A549 (cell line): ENCODE measurements around the gene IFIT1. TPM values are rescaled to one million over a fixed set of nuclear protein-coding genes. Genes with fewer than 3 reads are reported as not detected.

Source experiments
- CBX2 ChIP-seq: fragments of 200-600 bp; sonication (generic); IDR thresholded peaks from 2 replicates; pipeline ENCODE4 v1.6.1; 2016; ENCODE audit warnings: low read depth, mild to moderate bottlenecking, borderline replicate concordance
- CBX8 ChIP-seq: fragments of 200-600 bp; sonication (generic); IDR thresholded peaks from 2 replicates; pipeline ENCODE4 v1.6.1; 2016
- CEBPB ChIP-seq, 2 experiments: fragments of >200 bp in 1 of 2; sonication (Bioruptor Twin) in 1 of 2; formaldehyde crosslinking in 1 of 2; IDR thresholded peaks; 2 replicates each; pipeline ENCODE4 v1.6.1; 2012 to 2016
- CHD2 ChIP-seq: fragments of 150-350 bp; IDR thresholded peaks from 2 replicates; pipeline ENCODE4 v1.6.1; 2014; ENCODE audit warnings: low read length; ENCODE audit not compliant: partially characterized antibody
- E2F6 ChIP-seq: IDR thresholded peaks from 2 replicates; pipeline ENCODE4 v1.6.1; 2012; ENCODE audit warnings: low read depth, borderline replicate concordance
- EHMT2 ChIP-seq: fragments of 200-600 bp; sonication (generic); IDR thresholded peaks from 2 replicates; pipeline ENCODE4 v1.6.1; 2016; ENCODE audit warnings: antibody characterized with exemption, low read depth, mild to moderate bottlenecking, moderate library complexity
- EP300 ChIP-seq, 2 experiments: fragments of >200 bp; sonication (Bioruptor Twin); formaldehyde crosslinking; IDR thresholded peaks; 2 replicates in 1 of 2; 3 replicates in 1 of 2; pipeline ENCODE4 v1.6.1; 2016 to 2017
- FOXS1 ChIP-seq: fragments of 250-450 bp; sonication (Bioruptor Pico); IDR thresholded peaks from 2 replicates; pipeline ENCODE4 v1.5.0; 2020; ENCODE audit warnings: mild to moderate bottlenecking, moderate library complexity
- HMGXB4 ChIP-seq: fragments of 250-450 bp; sonication (Bioruptor Pico); IDR thresholded peaks from 2 replicates; pipeline ENCODE4 v1.5.0; 2021; ENCODE audit warnings: mild to moderate bottlenecking, moderate library complexity, borderline replicate concordance
- HOXA7 ChIP-seq: fragments of 250-450 bp; sonication (Bioruptor Pico); IDR thresholded peaks from 2 replicates; pipeline ENCODE4 v1.5.0; 2020; ENCODE audit warnings: mild to moderate bottlenecking, moderate library complexity
- HOXB13 ChIP-seq: fragments of 250-450 bp; sonication (Bioruptor Pico); IDR thresholded peaks from 2 replicates; pipeline ENCODE4 v1.5.0; 2020; ENCODE audit warnings: low read depth, mild to moderate bottlenecking, moderate library complexity
- HOXB5 ChIP-seq: fragments of 250-450 bp; sonication (Bioruptor Pico); IDR thresholded peaks from 2 replicates; pipeline ENCODE4 v1.5.0; 2020; ENCODE audit warnings: mild to moderate bottlenecking, moderate library complexity
- KDM1A ChIP-seq: fragments of 200-600 bp; sonication (generic); IDR thresholded peaks from 2 replicates; pipeline ENCODE4 v1.6.1; 2016; ENCODE audit warnings: low read depth, mild to moderate bottlenecking
- KDM5A ChIP-seq: fragments of 200-600 bp; sonication (generic); IDR thresholded peaks from 2 replicates; pipeline ENCODE4 v1.6.1; 2016; ENCODE audit warnings: antibody characterized with exemption, mild to moderate bottlenecking
- MAFK ChIP-seq: fragments of 450-650 bp; IDR thresholded peaks from 2 replicates; pipeline ENCODE4 v1.6.1; 2014; ENCODE audit not compliant: partially characterized antibody
- MYC ChIP-seq: IDR thresholded peaks from 2 replicates; pipeline ENCODE4 v1.6.1; 2012; ENCODE audit warnings: mild to moderate bottlenecking, inconsistent platforms, low read length, improper control_type of control experiment, borderline replicate concordance
- NPAS2 ChIP-seq: fragments of 250-450 bp; sonication (Bioruptor Pico); IDR thresholded peaks from 2 replicates; pipeline ENCODE4 v1.8.0; 2022; ENCODE audit warnings: mild to moderate bottlenecking, moderate library complexity, borderline replicate concordance
- NR3C1 ChIP-seq: fragments of >200 bp; sonication (Bioruptor Twin); formaldehyde crosslinking; IDR thresholded peaks from 3 replicates; pipeline ENCODE4 v1.6.1; 2017
- PBX3 ChIP-seq: IDR thresholded peaks from 2 replicates; pipeline ENCODE4 v1.6.1; 2012
- PHF8 ChIP-seq: fragments of 200-600 bp; sonication (generic); IDR thresholded peaks from 2 replicates; pipeline ENCODE4 v1.6.1; 2016; ENCODE audit warnings: low read depth, mild to moderate bottlenecking, antibody characterized with exemption, moderate library complexity, borderline replicate concordance
- POLR2A ChIP-seq: IDR thresholded peaks from 2 replicates; pipeline ENCODE4 v1.6.1; 2012; ENCODE audit warnings: mild to moderate bottlenecking, low read length
- RAD21 ChIP-seq, 2 experiments: fragments of >200 bp in 1 of 2; sonication (Bioruptor Twin) in 1 of 2; formaldehyde crosslinking in 1 of 2; IDR thresholded peaks in 1 of 2; conservative IDR thresholded peaks in 1 of 2; 2 replicates in 1 of 2; 3 replicates in 1 of 2; pipeline ENCODE4 v1.6.1; 2012 to 2018; ENCODE audit warnings: inconsistent platforms in 1 of 2
- RARB ChIP-seq: fragments of 250-450 bp; sonication (Bioruptor Pico); IDR thresholded peaks from 2 replicates; pipeline ENCODE4 v1.8.0; 2021; ENCODE audit warnings: mild to moderate bottlenecking, moderate library complexity
- RCOR1 ChIP-seq: fragments of 150-350 bp; IDR thresholded peaks from 2 replicates; pipeline ENCODE4 v1.6.1; 2014; ENCODE audit warnings: antibody characterized with exemption, low read length, low read depth
- REST ChIP-seq: fragments of 200-600 bp; sonication (generic); IDR thresholded peaks from 2 replicates; pipeline ENCODE4 v1.6.1; 2016; ENCODE audit warnings: antibody characterized with exemption, mild to moderate bottlenecking, moderate library complexity
- RNF2 ChIP-seq: fragments of 200-600 bp; sonication (generic); IDR thresholded peaks from 2 replicates; pipeline ENCODE4 v1.6.1; 2016; ENCODE audit warnings: low read depth, mild to moderate bottlenecking, antibody characterized with exemption, moderate library complexity, borderline replicate concordance
- SMC3 ChIP-seq: fragments of >200 bp; sonication (Bioruptor Twin); formaldehyde crosslinking; IDR thresholded peaks from 3 replicates; pipeline ENCODE4 v1.6.1; 2018; ENCODE audit warnings: inconsistent platforms
- SREBF2 ChIP-seq: fragments of 450-650 bp; IDR thresholded peaks from 2 replicates; pipeline ENCODE4 v1.6.1; 2014; ENCODE audit warnings: mild to moderate bottlenecking, moderate library complexity
- TP53 ChIP-seq: fragments of 250-450 bp; sonication (Bioruptor Pico); IDR thresholded peaks from 2 replicates; pipeline ENCODE4 v1.5.0; 2021; ENCODE audit warnings: mild to moderate bottlenecking, moderate library complexity
- USF2 ChIP-seq: fragments of 450-650 bp; IDR thresholded peaks from 2 replicates; pipeline ENCODE4 v1.6.1; 2014; ENCODE audit warnings: antibody characterized with exemption
- ZFP36 ChIP-seq: fragments of 450-650 bp; IDR thresholded peaks from 2 replicates; pipeline ENCODE4 v1.6.1; 2014; ENCODE audit warnings: borderline replicate concordance; ENCODE audit not compliant: partially characterized antibody
- ZNF302 ChIP-seq: fragments of 250-450 bp; sonication (Bioruptor Pico); IDR thresholded peaks from 2 replicates; pipeline ENCODE4 v1.9.0; 2021; ENCODE audit warnings: inconsistent platforms, mild to moderate bottlenecking, moderate library complexity
- ZSCAN20 ChIP-seq: fragments of 250-450 bp; sonication (Bioruptor Pico); IDR thresholded peaks from 2 replicates; pipeline ENCODE4 v1.8.0; 2022; ENCODE audit warnings: mild to moderate bottlenecking, moderate library complexity
- polyA plus RNA-seq, 4 experiments: library from polyadenylated mRNA; depleted of rRNA in 3 of 4; stranded (reverse); fragments of >200 nt; fragmentation: RNase III in 1 of 4; extraction: RNeasy Plus Mini Kit Qiagen cat#74134 plus additional on column Dnase treatment in 1 of 4; gene quantifications; 2 replicates in 3 of 4; 3 replicates in 1 of 4; pipeline ENCODE4 v1.2.3, GENCODE V29; 2011 to 2017

Gene IFIT1
- polyA plus RNA-seq, 2 of the 4 experiments (the other 2 are of a cell fraction) = 2.5 to 2.8 TPM

GRCh38 chr10:89414879-89415821 is 22.7 kb downstream of the IFIT1 start (continued):
- TF ChIP-seq RAD21 (conservative IDR thresholded peaks at IDR 0.05 in 1 of 2, IDR thresholded peaks at IDR 0.05 in 1 of 2) = 0 out of 5 replicates have a peak, but pooled peaks of 1 of the 2 experiments have one; percentile 7
- 0 out of 2 replicates have a peak, but pooled peaks have one; percentile 62 for TF ChIP-seq RNF2
- no peak for TF ChIP-seq EHMT2
- no peak for TF ChIP-seq PBX3
- TF ChIP-seq FOXS1 = no peak
- TF ChIP-seq HOXB13 = no peak
- TF ChIP-seq ZFP36 = no peak
- TF ChIP-seq SMC3 = no peak
- TF ChIP-seq EP300 (IDR thresholded peaks at IDR 0.05) = no peak
- TF ChIP-seq POLR2A = no peak; the same call in 1 of the 2 replicates
- no peak for TF ChIP-seq NPAS2 (CRISPR knock-in tag)
- TF ChIP-seq TP53 (CRISPR knock-in tag) = no peak
- TF ChIP-seq PHF8 = peak; percentile 88
- no peak for TF ChIP-seq KDM5A
- TF ChIP-seq SREBF2 = no peak
- TF ChIP-seq MYC = no peak
- no peak for TF ChIP-seq ZSCAN20 (CRISPR knock-in tag)
- TF ChIP-seq CBX8 = no peak
- no peak for TF ChIP-seq CHD2
- no peak for TF ChIP-seq CBX2
- no peak for TF ChIP-seq HOXA7 (CRISPR knock-in tag)
- no peak for TF ChIP-seq RCOR1
- no peak; the same call in 1 of the 2 replicates for TF ChIP-seq KDM1A
- no peak for TF ChIP-seq REST
- 0 out of 2 replicates have a peak, but pooled peaks have one; percentile 1 for TF ChIP-seq USF2
- no peak for TF ChIP-seq CEBPB (IDR thresholded peaks at IDR 0.05)
- TF ChIP-seq NR3C1 = no peak
- TF ChIP-seq HMGXB4 (CRISPR knock-in tag) = no peak
- TF ChIP-seq ZNF302 (CRISPR knock-in tag) = no peak
- TF ChIP-seq MAFK = no peak
- TF ChIP-seq E2F6 = peak; percentile 12; the same call in 1 of the 2 replicates
- TF ChIP-seq HOXB5 = 0 out of 2 replicates have a peak, but pooled peaks have one; percentile 23
- no peak for TF ChIP-seq RARB (CRISPR knock-in tag)
